Sigmoid colon (tissue), 4 donors: Measurements from ENCODE around the gene C10orf120.

ENCODE experiments used
- EP300 ChIP-seq, 4 donors: sonication (generic); formaldehyde crosslinking; IDR thresholded peaks; one replicate each; pipeline ENCODE4 v1.6.1; 2017; ENCODE audit warnings: antibody characterized with exemption in 4 of 4
- POLR2A ChIP-seq, 2 donors: fragments of 450-650 bp; IDR thresholded peaks; one replicate each; pipeline ENCODE4 v1.6.1; 2016; ENCODE audit warnings: antibody characterized with exemption in 2 of 2, mild to moderate bottlenecking in 2 of 2, moderate library complexity in 2 of 2
- POLR2AphosphoS5 ChIP-seq, 4 donors: sonication (generic); formaldehyde crosslinking; IDR thresholded peaks; one replicate each; pipeline ENCODE4 v1.6.1; 2017; ENCODE audit warnings: antibody characterized with exemption in 4 of 4
- TF ChIP-seq, protein P1 (sequence below), 4 experiments: fragments of 450-650 bp in 3 of 4; fragments of 200-600 bp in 1 of 4; IDR thresholded peaks; one replicate each; pipeline ENCODE4 v1.5.1; 2016 to 2019; ENCODE audit warnings: antibody characterized with exemption in 4 of 4, mild to moderate bottlenecking in 3 of 4, moderate library complexity in 2 of 4

GRCh38 chr10:122657255-122657654 is 42.4 kb downstream of the C10orf120 start:
- TF ChIP-seq, protein P1, sequence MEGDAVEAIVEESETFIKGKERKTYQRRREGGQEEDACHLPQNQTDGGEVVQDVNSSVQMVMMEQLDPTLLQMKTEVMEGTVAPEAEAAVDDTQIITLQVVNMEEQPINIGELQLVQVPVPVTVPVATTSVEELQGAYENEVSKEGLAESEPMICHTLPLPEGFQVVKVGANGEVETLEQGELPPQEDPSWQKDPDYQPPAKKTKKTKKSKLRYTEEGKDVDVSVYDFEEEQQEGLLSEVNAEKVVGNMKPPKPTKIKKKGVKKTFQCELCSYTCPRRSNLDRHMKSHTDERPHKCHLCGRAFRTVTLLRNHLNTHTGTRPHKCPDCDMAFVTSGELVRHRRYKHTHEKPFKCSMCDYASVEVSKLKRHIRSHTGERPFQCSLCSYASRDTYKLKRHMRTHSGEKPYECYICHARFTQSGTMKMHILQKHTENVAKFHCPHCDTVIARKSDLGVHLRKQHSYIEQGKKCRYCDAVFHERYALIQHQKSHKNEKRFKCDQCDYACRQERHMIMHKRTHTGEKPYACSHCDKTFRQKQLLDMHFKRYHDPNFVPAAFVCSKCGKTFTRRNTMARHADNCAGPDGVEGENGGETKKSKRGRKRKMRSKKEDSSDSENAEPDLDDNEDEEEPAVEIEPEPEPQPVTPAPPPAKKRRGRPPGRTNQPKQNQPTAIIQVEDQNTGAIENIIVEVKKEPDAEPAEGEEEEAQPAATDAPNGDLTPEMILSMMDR (IDR thresholded peaks at IDR 0.05), result no peak
- no peak for TF ChIP-seq POLR2A (IDR thresholded peaks at IDR 0.05)
- TF ChIP-seq EP300 (IDR thresholded peaks at IDR 0.05), result no peak
- TF ChIP-seq POLR2AphosphoS5 (IDR thresholded peaks at IDR 0.05), result peak in 1 of 4 donors; percentile 32
